ENCODE data around the gene ADD3.

ADD3 gene

GRCh38 chr10:110142965-110143364 lies 135.2 kb downstream of the ADD3 start:
- H3K36me3 ChIP-seq (ENCODE audit: insufficient read depth, low read length), result no peaks in the 10 kb centered on the region
- no peaks in the 10 kb centered on the region for H4K20me1 ChIP-seq (ENCODE audit: insufficient read depth, low read length)
- no peak for TF ChIP-seq CTCF (IDR thresholded peaks at IDR 0.05; ENCODE audit: low read length)
- TF ChIP-seq EZH2 (IDR thresholded peaks at IDR 0.05; ENCODE audit: borderline replicate concordance, low read length), result no peak
- H3K9me2 ChIP-seq (ENCODE audit: low read depth, low read length), result no peaks in the 10 kb centered on the region
- no peaks in the 10 kb centered on the region for H3K27me3 ChIP-seq (ENCODE audit: insufficient read depth, low read length)
- peaks cover under 1% of the 10 kb centered on the region; the same call in 1 of the 2 replicates for H3F3A ChIP-seq (ENCODE audit: insufficient read depth, low read length)
- H3K9ac ChIP-seq (ENCODE audit: low read length), result no peak overlapping the region
- no peak overlapping the region for H3K4me2 ChIP-seq (ENCODE audit: low read length)
- H3K79me2 ChIP-seq (ENCODE audit: insufficient read depth, low read length), result no peaks in the 10 kb centered on the region
- no peak overlapping the region for H3K27ac ChIP-seq (ENCODE audit: low read depth, low read length, poor library complexity, severe bottlenecking)
- no peak overlapping the region for H3K4me3 ChIP-seq (ENCODE audit: low read depth, low read length, poor library complexity, severe bottlenecking)
- no peaks in the 10 kb centered on the region for H3K9me3 ChIP-seq (ENCODE audit: low read length)
- H2AFZ ChIP-seq (ENCODE audit: low read length), result no peak overlapping the region
- peaks cover 12% of the 10 kb centered on the region for H3K4me1 ChIP-seq (ENCODE audit: insufficient read depth, low read length, severe bottlenecking)

GRCh38 chr10:110144507-110144906 lies 136.7 kb downstream of the ADD3 start:
- H3F3A ChIP-seq (ENCODE audit: insufficient read depth, low read length), result no peaks in the 10 kb centered on the region
- no peak overlapping the region for H3K4me3 ChIP-seq (ENCODE audit: low read depth, low read length, poor library complexity, severe bottlenecking)
- H3K9ac ChIP-seq (ENCODE audit: low read length), result no peak overlapping the region
- H2AFZ ChIP-seq (ENCODE audit: low read length), result no peak overlapping the region
- H3K36me3 ChIP-seq (ENCODE audit: insufficient read depth, low read length), result no peaks in the 10 kb centered on the region
- no peaks in the 10 kb centered on the region for H4K20me1 ChIP-seq (ENCODE audit: insufficient read depth, low read length)
- H3K4me2 ChIP-seq (ENCODE audit: low read length), result no peak overlapping the region
- H3K4me1 ChIP-seq (ENCODE audit: insufficient read depth, low read length, severe bottlenecking), result peaks cover 8% of the 10 kb centered on the region
- H3K79me2 ChIP-seq (ENCODE audit: insufficient read depth, low read length), result no peaks in the 10 kb centered on the region
- H3K27ac ChIP-seq (ENCODE audit: low read depth, low read length, poor library complexity, severe bottlenecking), result no peak overlapping the region
- no peaks in the 10 kb centered on the region for H3K9me2 ChIP-seq (ENCODE audit: low read depth, low read length)
- no peaks in the 10 kb centered on the region for H3K9me3 ChIP-seq (ENCODE audit: low read length)
- no peak for TF ChIP-seq CTCF (IDR thresholded peaks at IDR 0.05; ENCODE audit: low read length)
- no peak for TF ChIP-seq EZH2 (IDR thresholded peaks at IDR 0.05; ENCODE audit: borderline replicate concordance, low read length)
- no peaks in the 10 kb centered on the region for H3K27me3 ChIP-seq (ENCODE audit: insufficient read depth, low read length)

GRCh38 chr10:110147961-110148360 lies 140.2 kb downstream of the ADD3 start:
- TF ChIP-seq CTCF (IDR thresholded peaks at IDR 0.05; ENCODE audit: low read length) (no peak), EZH2 (IDR thresholded peaks at IDR 0.05; ENCODE audit: borderline replicate concordance, low read length) (no peak)
- H3K9me2 ChIP-seq (ENCODE audit: low read depth, low read length), result no peaks in the 10 kb centered on the region

More at GRCh38 chr10:110147961-110148360, 140.2 kb downstream of the ADD3 start:
- no peaks in the 10 kb centered on the region for H3K79me2 ChIP-seq (ENCODE audit: insufficient read depth, low read length)
- no peaks in the 10 kb centered on the region for H3K27me3 ChIP-seq (ENCODE audit: insufficient read depth, low read length)
- H3K27ac ChIP-seq (ENCODE audit: low read depth, low read length, poor library complexity, severe bottlenecking), result no peak overlapping the region
- H3K4me1 ChIP-seq (ENCODE audit: insufficient read depth, low read length, severe bottlenecking), result peaks cover 8% of the 10 kb centered on the region
- H4K20me1 ChIP-seq (ENCODE audit: insufficient read depth, low read length), result no peaks in the 10 kb centered on the region
- H3K9ac ChIP-seq (ENCODE audit: low read length), result no peak overlapping the region
- H3K36me3 ChIP-seq (ENCODE audit: insufficient read depth, low read length), result no peaks in the 10 kb centered on the region
- H3K4me3 ChIP-seq (ENCODE audit: low read depth, low read length, poor library complexity, severe bottlenecking), result no peak overlapping the region
- H2AFZ ChIP-seq (ENCODE audit: low read length), result no peak overlapping the region
- H3K9me3 ChIP-seq (ENCODE audit: low read length), result no peaks in the 10 kb centered on the region
- H3F3A ChIP-seq (ENCODE audit: insufficient read depth, low read length), result no peaks in the 10 kb centered on the region
- H3K4me2 ChIP-seq (ENCODE audit: low read length), result no peak overlapping the region
